Neural cell (in vitro differentiated cells): ENCODE measurements around the gene GPSM1. TPM values are rescaled to one million over a fixed set of nuclear protein-coding genes. Genes with fewer than 3 reads are reported as not detected.

Experiments used
- H2AFZ ChIP-seq: fragments of 200-600, 300-800 bp; sonication (generic), shearing (Covaris generic); 2 replicates; pipeline ENCODE4 v1.6.0; 2014; ENCODE audit warnings: low read depth, mild to moderate bottlenecking, antibody characterized with exemption, low read length, moderate library complexity
- H3F3A ChIP-seq: fragments of 200-600 bp; shearing (Covaris generic); 2 replicates; pipeline ENCODE4 v1.6.1; 2016; ENCODE audit warnings: mild to moderate bottlenecking, moderate library complexity, mixed read lengths, antibody characterized with exemption, low read length; ENCODE audit not compliant: insufficient read depth, poor library complexity, severe bottlenecking
- H3K27ac ChIP-seq: fragments of 200-600, 300-800 bp; sonication (generic), shearing (Covaris generic); 2 replicates; pipeline ENCODE4 v1.5.1; 2014; ENCODE audit warnings: mild to moderate bottlenecking, low read length, moderate library complexity
- H3K27me3 ChIP-seq: fragments of 300-800, 200-600 bp; sonication (generic), shearing (Covaris generic); 2 replicates; pipeline ENCODE4 v1.6.0; 2014; ENCODE audit warnings: mild to moderate bottlenecking, low read depth, low read length, moderate library complexity; ENCODE audit not compliant: insufficient read depth
- H3K36me3 ChIP-seq: fragments of 300-800, 200-600 bp; sonication (generic), shearing (Covaris generic); 2 replicates; pipeline ENCODE4 v1.5.1; 2014; ENCODE audit warnings: mild to moderate bottlenecking, antibody characterized with exemption, low read length, moderate library complexity; ENCODE audit not compliant: insufficient read depth
- H3K4me2 ChIP-seq: fragments of 300-800, 200-600 bp; sonication (generic), shearing (Covaris generic); 2 replicates; pipeline ENCODE4 v1.6.0; 2014; ENCODE audit warnings: mild to moderate bottlenecking, low read length
- H3K4me3 ChIP-seq: fragments of 300-800, 200-600 bp; sonication (generic), shearing (Covaris generic); 2 replicates; pipeline ENCODE4 v1.5.1; 2014; ENCODE audit warnings: mild to moderate bottlenecking, low read length, moderate library complexity
- H3K79me2 ChIP-seq: fragments of 200-600 bp; shearing (Covaris generic); replicated peaks from 2 replicates; pipeline ENCODE4 v1.6.0; 2014; ENCODE audit warnings: mild to moderate bottlenecking, low read length, moderate library complexity; ENCODE audit not compliant: insufficient read depth
- H3K9ac ChIP-seq: fragments of 300-800, 200-600 bp; sonication (generic), shearing (Covaris generic); 2 replicates; pipeline ENCODE4 v1.6.1; 2016; ENCODE audit warnings: mild to moderate bottlenecking, low read length, mixed read lengths
- H3K9me2 ChIP-seq: fragments of 200-600 bp; shearing (Covaris generic); 2 replicates; pipeline ENCODE4 v1.6.1; 2016; ENCODE audit warnings: mild to moderate bottlenecking, low read length, mixed read lengths; ENCODE audit not compliant: insufficient read depth
- H3K9me3 ChIP-seq: fragments of 200-600, 300-800 bp; sonication (generic), shearing (Covaris generic); 2 replicates; pipeline ENCODE4 v1.6.1; 2016; ENCODE audit warnings: mild to moderate bottlenecking, mixed run types, low read length, moderate library complexity, mixed read lengths
- H4K20me1 ChIP-seq: fragments of 200-600 bp; shearing (Covaris generic); 2 replicates; pipeline ENCODE4 v1.6.1; 2016; ENCODE audit warnings: mild to moderate bottlenecking, mixed run types; ENCODE audit not compliant: insufficient read depth
- EP300 ChIP-seq: fragments of 450-650 bp; conservative IDR thresholded peaks from 2 replicates; pipeline ENCODE4 v1.6.1; 2014; ENCODE audit warnings: antibody characterized with exemption, mild to moderate bottlenecking, moderate library complexity; ENCODE audit not compliant: poor library complexity, severe bottlenecking
- EZH2 ChIP-seq: fragments of 200-600, 300-800 bp; shearing (Covaris generic), sonication (generic); IDR thresholded peaks from 2 replicates; pipeline ENCODE4 v1.6.1; 2014; ENCODE audit warnings: antibody characterized with exemption, low read length, borderline replicate concordance, mild to moderate bottlenecking; ENCODE audit not compliant: insufficient read depth, poor library complexity, severe bottlenecking
- MXI1 ChIP-seq: fragments of 450-650 bp; conservative IDR thresholded peaks from 2 replicates; pipeline ENCODE4 v1.6.1; 2014; ENCODE audit warnings: antibody characterized with exemption, mild to moderate bottlenecking; ENCODE audit not compliant: poor library complexity, severe bottlenecking
- POLR2AphosphoS5 ChIP-seq: IDR thresholded peaks from 2 replicates; pipeline ENCODE4 v1.6.1; 2012
- RAD21 ChIP-seq: fragments of 450-650 bp; conservative IDR thresholded peaks from 2 replicates; pipeline ENCODE4 v1.6.1; 2014; ENCODE audit warnings: antibody characterized with exemption, mild to moderate bottlenecking, moderate library complexity
- REST ChIP-seq: IDR thresholded peaks from 2 replicates; pipeline ENCODE4 v1.6.1; 2012; ENCODE audit warnings: borderline replicate concordance
- SMC3 ChIP-seq: fragments of 450-650 bp; conservative IDR thresholded peaks from 2 replicates; pipeline ENCODE4 v1.6.1; 2014; ENCODE audit warnings: antibody characterized with exemption, mild to moderate bottlenecking, moderate library complexity; ENCODE audit not compliant: poor library complexity
- TAF1 ChIP-seq: IDR thresholded peaks from 2 replicates; pipeline ENCODE4 v1.6.1; 2012; ENCODE audit warnings: low read depth
- polyA plus RNA-seq: library from polyadenylated mRNA; depleted of rRNA; stranded (reverse); fragments of >200 nt; gene quantifications from 2 replicates; pipeline ENCODE4 v1.2.3, GENCODE V29; 2014
- TF ChIP-seq, protein P1 (sequence below): fragments of 450-650 bp; IDR thresholded peaks from 2 replicates; pipeline ENCODE4 v1.5.1; 2014; ENCODE audit warnings: antibody characterized with exemption, mild to moderate bottlenecking, moderate library complexity; ENCODE audit not compliant: poor library complexity, severe bottlenecking

Gene GPSM1
- polyA plus RNA-seq, 1 donor from 2014 or later, result 117 TPM

DNA sequence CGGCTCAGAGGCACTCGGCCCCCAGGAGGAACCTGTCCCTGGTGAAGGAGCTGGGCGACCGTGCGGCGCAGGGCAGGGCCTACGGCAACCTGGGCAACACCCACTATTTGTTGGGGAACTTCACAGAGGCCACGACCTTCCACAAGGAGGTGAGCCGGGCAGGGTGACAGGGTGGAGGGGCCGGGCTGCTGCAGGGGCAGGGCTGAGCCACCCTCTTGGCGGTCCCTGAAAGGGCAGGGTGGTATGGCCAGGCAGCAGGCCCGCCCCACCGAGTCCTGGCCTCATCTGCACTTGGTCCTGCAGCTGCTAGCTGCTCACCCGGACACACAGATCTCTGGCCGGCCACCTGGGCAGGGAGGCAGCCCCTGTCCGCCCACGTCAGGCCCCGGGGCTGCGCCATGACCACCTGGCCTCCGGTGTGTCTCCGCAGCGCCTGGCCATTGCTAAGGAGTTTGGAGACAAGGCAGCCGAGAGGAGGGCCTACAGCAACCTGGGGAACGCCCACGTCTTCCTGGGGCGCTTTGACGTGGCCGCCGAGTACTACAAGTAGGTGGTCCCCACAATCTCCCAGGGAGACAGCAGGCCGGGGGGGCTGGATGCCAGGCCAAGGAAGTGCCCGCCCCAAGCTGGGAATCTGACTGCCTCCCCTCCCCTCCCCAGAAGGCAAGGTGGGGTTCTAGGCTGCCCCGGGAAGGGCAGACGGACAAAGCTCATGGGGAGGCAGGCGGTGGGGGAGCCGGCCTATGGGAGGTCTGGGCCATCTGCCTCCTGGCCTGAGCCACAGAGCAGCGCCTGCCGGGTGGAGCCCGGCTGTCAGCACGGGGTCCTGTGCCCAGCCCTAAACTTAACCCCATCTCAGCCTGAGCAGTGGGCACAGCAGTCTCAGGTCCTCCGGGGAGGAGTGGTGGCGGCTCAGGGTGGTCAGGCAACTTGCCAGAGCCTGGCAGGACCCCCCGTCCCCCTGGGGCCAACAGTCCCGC, 10.4 kb downstream of the GPSM1 start:
- Histone ChIP-seq H3K79me2 (no peaks in the 10 kb centered on the region), H2AFZ (no peak overlapping the region), H3K27ac (no peak overlapping the region), H3F3A (no peaks in the 10 kb centered on the region), H3K9me2 (no peaks in the 10 kb centered on the region), H3K4me2 (no peak overlapping the region), H3K4me3 (no peak overlapping the region), H3K9me3 (no peaks in the 10 kb centered on the region), H3K9ac (no peak overlapping the region), H3K36me3 (no peaks in the 10 kb centered on the region), H4K20me1 (no peaks in the 10 kb centered on the region), H3K27me3 (no peaks in the 10 kb centered on the region)
- TF ChIP-seq RAD21 (no peak), REST (no peak), MXI1 (no peak), EP300 (no peak), EZH2 (no peak), TAF1 (no peak), POLR2AphosphoS5 (no peak), SMC3 (no peak)
- TF ChIP-seq, protein P1, sequence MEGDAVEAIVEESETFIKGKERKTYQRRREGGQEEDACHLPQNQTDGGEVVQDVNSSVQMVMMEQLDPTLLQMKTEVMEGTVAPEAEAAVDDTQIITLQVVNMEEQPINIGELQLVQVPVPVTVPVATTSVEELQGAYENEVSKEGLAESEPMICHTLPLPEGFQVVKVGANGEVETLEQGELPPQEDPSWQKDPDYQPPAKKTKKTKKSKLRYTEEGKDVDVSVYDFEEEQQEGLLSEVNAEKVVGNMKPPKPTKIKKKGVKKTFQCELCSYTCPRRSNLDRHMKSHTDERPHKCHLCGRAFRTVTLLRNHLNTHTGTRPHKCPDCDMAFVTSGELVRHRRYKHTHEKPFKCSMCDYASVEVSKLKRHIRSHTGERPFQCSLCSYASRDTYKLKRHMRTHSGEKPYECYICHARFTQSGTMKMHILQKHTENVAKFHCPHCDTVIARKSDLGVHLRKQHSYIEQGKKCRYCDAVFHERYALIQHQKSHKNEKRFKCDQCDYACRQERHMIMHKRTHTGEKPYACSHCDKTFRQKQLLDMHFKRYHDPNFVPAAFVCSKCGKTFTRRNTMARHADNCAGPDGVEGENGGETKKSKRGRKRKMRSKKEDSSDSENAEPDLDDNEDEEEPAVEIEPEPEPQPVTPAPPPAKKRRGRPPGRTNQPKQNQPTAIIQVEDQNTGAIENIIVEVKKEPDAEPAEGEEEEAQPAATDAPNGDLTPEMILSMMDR, result no peak

- no peak for TF ChIP-seq MXI1
- TF ChIP-seq POLR2AphosphoS5, result no peak
- TF ChIP-seq REST, result no peak
- no peak for TF ChIP-seq RAD21
- TF ChIP-seq SMC3, result no peak
- TF ChIP-seq, protein P1, result no peak
- TF ChIP-seq EZH2, result no peak
- TF ChIP-seq TAF1, result no peak
- TF ChIP-seq EP300, result no peak
- Histone ChIP-seq H3K9me2 (no peaks in the 10 kb centered on the region), H3K27ac (no peak overlapping the region), H3K36me3 (no peaks in the 10 kb centered on the region), H2AFZ (no peak overlapping the region), H3K27me3 (no peaks in the 10 kb centered on the region), H3K4me2 (no peak overlapping the region), H3F3A (no peaks in the 10 kb centered on the region), H3K9me3 (no peaks in the 10 kb centered on the region), H3K9ac (no peak overlapping the region), H3K4me3 (no peak overlapping the region), H3K79me2 (no peaks in the 10 kb centered on the region), H4K20me1 (no peaks in the 10 kb centered on the region)
These were observed 11.2 kb downstream of the GPSM1 start for GRCh38 chr9:136338511-136338910.
